Renal pelvis (tissue), 4 donors: ENCODE results near the gene TSPAN11. TPM values are rescaled to one million over a fixed set of nuclear protein-coding genes. Genes with fewer than 3 reads are reported as not detected.
"Not testable (repeated sequence)": the region's sequence is repeated elsewhere in the genome, so short reads cannot be mapped to it uniquely, and the experiment has no call there.

Source experiments
- DNase-seq: peaks from one replicate; pipeline ENCODE4 v3.0.0-alpha.2; 2013
- polyA plus RNA-seq, 3 donors: library from polyadenylated mRNA; unstranded; fragments of 120-200 nt; gene quantifications; one replicate each; pipeline ENCODE4 v1.2.1, GENCODE V29; 2013; ENCODE audit not compliant: insufficient read length in 3 of 3

TSPAN11 gene
- polyA plus RNA-seq, 3 donors, result 5.9 to 7.4 (median 6.3) TPM

- DNase-seq, result no peak
Observed at GRCh38 chr12:31000751-31001150, 74.2 kb downstream of the TSPAN11 start.

- DNase-seq, result no peak
Observed at GRCh38 chr12:31001581-31002360, 75.2 kb downstream of the TSPAN11 start.

- no peak for DNase-seq
Observed at GRCh38 chr12:31002361-31002725, 75.8 kb downstream of the TSPAN11 start.

- no peak for DNase-seq
Observed at GRCh38 chr12:31002999-31003398, 76.5 kb downstream of the TSPAN11 start.

GRCh38 chr12:31003861-31004640 is 77.5 kb downstream of the TSPAN11 start:
- no peak for DNase-seq

- DNase-seq, result no peak
Observed at GRCh38 chr12:31004666-31005065, 78.1 kb downstream of the TSPAN11 start.

GRCh38 chr12:31005256-31005943 is 78.9 kb downstream of the TSPAN11 start:
- DNase-seq, result no peak

GRCh38 chr12:31005944-31006361 is 79.4 kb downstream of the TSPAN11 start:
- DNase-seq, result no peak

- no peak for DNase-seq
Observed at GRCh38 chr12:31006416-31007152, 80.0 kb downstream of the TSPAN11 start.

- DNase-seq, result no peak
Observed at GRCh38 chr12:31007153-31007495, 80.6 kb downstream of the TSPAN11 start.

GRCh38 chr12:31007636-31008175 is 81.2 kb downstream of the TSPAN11 start:
- DNase-seq, result no peak

- DNase-seq, result no peak
Observed at GRCh38 chr12:31008241-31008761, 81.8 kb downstream of the TSPAN11 start.

GRCh38 chr12:31008961-31009840 is 82.7 kb downstream of the TSPAN11 start:
- no peak for DNase-seq

GRCh38 chr12:31009976-31010375 is 83.4 kb downstream of the TSPAN11 start:
- DNase-seq, result no peak

GRCh38 chr12:31011336-31011735 is 84.8 kb downstream of the TSPAN11 start:
- DNase-seq, result no peak

GRCh38 chr12:31011746-31012566 is 85.4 kb downstream of the TSPAN11 start:
- DNase-seq, result no peak

- DNase-seq, result not testable (repeated sequence)
Observed at GRCh38 chr12:31012567-31012891, 86.0 kb downstream of the TSPAN11 start.

- DNase-seq, result no peak
Observed at GRCh38 chr12:31015215-31015614, 88.7 kb downstream of the TSPAN11 start.

GRCh38 chr12:31016057-31016456 is 89.5 kb downstream of the TSPAN11 start:
- no peak for DNase-seq

GRCh38 chr12:31017535-31017934 is 91.0 kb downstream of the TSPAN11 start:
- DNase-seq, result no peak
